ENCODE data around the gene ZNF93.

Gene ZNF93

GRCh38 chr19:19938449-19938848 is 37.7 kb downstream of the ZNF93 start:
- H2BK15ac ChIP-seq (ENCODE audit: low read length): no peak overlapping the region
- H3K9ac ChIP-seq (ENCODE audit: low read depth, low read length, poor library complexity): no peak overlapping the region
- no peak overlapping the region for H2BK120ac ChIP-seq (ENCODE audit: low read depth, low read length)
- no peak overlapping the region for H4K8ac ChIP-seq (ENCODE audit: low read depth, low read length)
- no peak overlapping the region for H2AFZ ChIP-seq (ENCODE audit: low read length)
- H3K4ac ChIP-seq (ENCODE audit: low read length): no peak overlapping the region
- H2AK5ac ChIP-seq (ENCODE audit: low read depth, low read length): no peak overlapping the region
- no peak overlapping the region for H2BK5ac ChIP-seq (ENCODE audit: low read length)
- no peak overlapping the region for H3K4me3 ChIP-seq (ENCODE audit: low read length in 2 of 2)
- no peak overlapping the region for H3K14ac ChIP-seq (ENCODE audit: low read length)
- no peak overlapping the region for H2BK12ac ChIP-seq (ENCODE audit: low read length)
- no peaks in the 10 kb centered on the region for H3K4me1 ChIP-seq (ENCODE audit: control insufficient read depth in 2 of 2, insufficient read depth in 1 of 2, low read depth in 1 of 2, low read length in 2 of 2)
- peaks cover 19 to 51% of the 10 kb centered on the region in 2 donors for H3K9me3 ChIP-seq (replicated peaks in 1 of 2; ENCODE audit: control insufficient read depth in 2 of 2, insufficient read depth in 1 of 2, low read depth in 1 of 2, low read length in 2 of 2)
- H3K23ac ChIP-seq (ENCODE audit: low read depth, low read length, poor library complexity): no peak overlapping the region
- DNase-seq (ENCODE audit: low spot score): no peak
- H3K79me1 ChIP-seq (ENCODE audit: low read depth, low read length): no peaks in the 10 kb centered on the region
- H3K27ac ChIP-seq (replicated peaks; ENCODE audit: low read length): no peak overlapping the region
- no peak overlapping the region for H4K91ac ChIP-seq (ENCODE audit: low read depth, low read length, poor library complexity)
- peaks cover 11 to 25% of the 10 kb centered on the region in 2 donors for H3K36me3 ChIP-seq (replicated peaks in 1 of 2; ENCODE audit: control insufficient read depth in 2 of 2, insufficient read depth in 2 of 2, low read length in 2 of 2)
- peaks cover 0 to 2% (median 0%) of the 10 kb centered on the region in 3 experiments for H3K27me3 ChIP-seq (ENCODE audit: control insufficient read depth in 3 of 3, insufficient read depth in 3 of 3, low read depth in 1 of 3, low read length in 3 of 3)
- no peak overlapping the region for H3K4me2 ChIP-seq (ENCODE audit: insufficient read depth, low read length, poor library complexity, severe bottlenecking)
- WGBS, 2 donors (ENCODE audit: extremely low coverage in 2 of 2, insufficient read length in 2 of 2, insufficient replicate concordance in 1 of 2): no CpG with 5 or more reads among the region's 2 CpGs
- H3K18ac ChIP-seq (ENCODE audit: low read length): no peak overlapping the region

GRCh38 chr19:19943848-19944582 is 43.3 kb downstream of the ZNF93 start:
- Histone ChIP-seq H3K9me3 (replicated peaks in 1 of 2; ENCODE audit: control insufficient read depth in 2 of 2, insufficient read depth in 1 of 2, low read depth in 1 of 2, low read length in 2 of 2) (peaks cover 4 to 6% of the 10 kb centered on the region in 2 donors), H3K27me3 (ENCODE audit: control insufficient read depth in 3 of 3, insufficient read depth in 3 of 3, low read depth in 1 of 3, low read length in 3 of 3) (no peaks in the 10 kb centered on the region), H3K9ac (ENCODE audit: low read depth, low read length, poor library complexity) (no peak overlapping the region), H2AK5ac (ENCODE audit: low read depth, low read length) (no peak overlapping the region), H3K4me2 (ENCODE audit: insufficient read depth, low read length, poor library complexity, severe bottlenecking) (no peak overlapping the region), H2AFZ (ENCODE audit: low read length) (no peak overlapping the region), H3K4ac (ENCODE audit: low read length) (no peak overlapping the region), H3K27ac (replicated peaks; ENCODE audit: low read length) (no peak overlapping the region), H3K4me1 (ENCODE audit: control insufficient read depth in 2 of 2, insufficient read depth in 1 of 2, low read depth in 1 of 2, low read length in 2 of 2) (no peaks in the 10 kb centered on the region), H3K4me3 (ENCODE audit: low read length in 2 of 2) (no peak overlapping the region), H3K79me1 (ENCODE audit: low read depth, low read length) (no peaks in the 10 kb centered on the region), H2BK120ac (ENCODE audit: low read depth, low read length) (no peak overlapping the region), H3K18ac (ENCODE audit: low read length) (no peak overlapping the region), H4K91ac (ENCODE audit: low read depth, low read length, poor library complexity) (no peak overlapping the region), H4K8ac (ENCODE audit: low read depth, low read length) (no peak overlapping the region), H2BK15ac (ENCODE audit: low read length) (no peak overlapping the region), H3K23ac (ENCODE audit: low read depth, low read length, poor library complexity) (no peak overlapping the region), H3K14ac (ENCODE audit: low read length) (no peak overlapping the region), H3K36me3 (replicated peaks in 1 of 2; ENCODE audit: control insufficient read depth in 2 of 2, insufficient read depth in 2 of 2, low read length in 2 of 2) (no peaks in the 10 kb centered on the region), H2BK5ac (ENCODE audit: low read length) (no peak overlapping the region), H2BK12ac (ENCODE audit: low read length) (no peak overlapping the region)
- WGBS, 2 donors (ENCODE audit: extremely low coverage in 2 of 2, insufficient read length in 2 of 2, insufficient replicate concordance in 1 of 2): no CpG with 5 or more reads among the region's 8 CpGs
- no peak for DNase-seq (ENCODE audit: low spot score)

- no peak overlapping the region for H3K4me2 ChIP-seq (ENCODE audit: insufficient read depth, low read length, poor library complexity, severe bottlenecking)
- no peak overlapping the region for H3K23ac ChIP-seq (ENCODE audit: low read depth, low read length, poor library complexity)
- H4K8ac ChIP-seq (ENCODE audit: low read depth, low read length): no peak overlapping the region
- no peak overlapping the region for H3K9ac ChIP-seq (ENCODE audit: low read depth, low read length, poor library complexity)
- H3K18ac ChIP-seq (ENCODE audit: low read length): no peak overlapping the region
- H3K4me1 ChIP-seq (ENCODE audit: control insufficient read depth in 2 of 2, insufficient read depth in 1 of 2, low read depth in 1 of 2, low read length in 2 of 2): no peaks in the 10 kb centered on the region
- no peaks in the 10 kb centered on the region for H3K27me3 ChIP-seq (ENCODE audit: control insufficient read depth in 3 of 3, insufficient read depth in 3 of 3, low read depth in 1 of 3, low read length in 3 of 3)
- no peak overlapping the region for H2AFZ ChIP-seq (ENCODE audit: low read length)
- no peak overlapping the region for H3K27ac ChIP-seq (replicated peaks; ENCODE audit: low read length)
- no peaks in the 10 kb centered on the region for H3K79me1 ChIP-seq (ENCODE audit: low read depth, low read length)
- H2BK5ac ChIP-seq (ENCODE audit: low read length): no peak overlapping the region
- no peak overlapping the region for H4K91ac ChIP-seq (ENCODE audit: low read depth, low read length, poor library complexity)
- H2BK12ac ChIP-seq (ENCODE audit: low read length): no peak overlapping the region
- H3K9me3 ChIP-seq (replicated peaks in 1 of 2; ENCODE audit: control insufficient read depth in 2 of 2, insufficient read depth in 1 of 2, low read depth in 1 of 2, low read length in 2 of 2): peaks cover 4 to 6% of the 10 kb centered on the region in 2 donors
- H3K36me3 ChIP-seq (replicated peaks in 1 of 2; ENCODE audit: control insufficient read depth in 2 of 2, insufficient read depth in 2 of 2, low read length in 2 of 2): no peaks in the 10 kb centered on the region
- H2BK15ac ChIP-seq (ENCODE audit: low read length): no peak overlapping the region
- no CpG with 5 or more reads among the region's 3 CpGs for WGBS, 2 donors (ENCODE audit: extremely low coverage in 2 of 2, insufficient read length in 2 of 2, insufficient replicate concordance in 1 of 2)
- no peak overlapping the region for H3K4ac ChIP-seq (ENCODE audit: low read length)
- no peak overlapping the region for H2BK120ac ChIP-seq (ENCODE audit: low read depth, low read length)
- DNase-seq (ENCODE audit: low spot score): no peak
- no peak overlapping the region for H3K14ac ChIP-seq (ENCODE audit: low read length)
- H3K4me3 ChIP-seq (ENCODE audit: low read length in 2 of 2): no peak overlapping the region
- no peak overlapping the region for H2AK5ac ChIP-seq (ENCODE audit: low read depth, low read length)
Measured at GRCh38 chr19:19944583-19944880, 43.8 kb downstream of the ZNF93 start.

- H3K14ac ChIP-seq (ENCODE audit: low read length): no peak overlapping the region
- no peak for DNase-seq (ENCODE audit: low spot score)
- no peak overlapping the region for H3K27ac ChIP-seq (replicated peaks; ENCODE audit: low read length)
- H3K27me3 ChIP-seq (ENCODE audit: control insufficient read depth in 3 of 3, insufficient read depth in 3 of 3, low read depth in 1 of 3, low read length in 3 of 3): no peaks in the 10 kb centered on the region
- H3K9me3 ChIP-seq (replicated peaks in 1 of 2; ENCODE audit: control insufficient read depth in 2 of 2, insufficient read depth in 1 of 2, low read depth in 1 of 2, low read length in 2 of 2): peaks cover 7 to 10% of the 10 kb centered on the region in 2 donors
- no peaks in the 10 kb centered on the region for H3K79me1 ChIP-seq (ENCODE audit: low read depth, low read length)
- H3K4me1 ChIP-seq (ENCODE audit: control insufficient read depth in 2 of 2, insufficient read depth in 1 of 2, low read depth in 1 of 2, low read length in 2 of 2): no peaks in the 10 kb centered on the region
- no peak overlapping the region for H2BK5ac ChIP-seq (ENCODE audit: low read length)
- no peak overlapping the region for H2BK15ac ChIP-seq (ENCODE audit: low read length)
- H3K4me2 ChIP-seq (ENCODE audit: insufficient read depth, low read length, poor library complexity, severe bottlenecking): no peak overlapping the region
- H3K36me3 ChIP-seq (replicated peaks in 1 of 2; ENCODE audit: control insufficient read depth in 2 of 2, insufficient read depth in 2 of 2, low read length in 2 of 2): no peaks in the 10 kb centered on the region
- no peak overlapping the region for H3K23ac ChIP-seq (ENCODE audit: low read depth, low read length, poor library complexity)
- no peak overlapping the region for H2AK5ac ChIP-seq (ENCODE audit: low read depth, low read length)
- H2AFZ ChIP-seq (ENCODE audit: low read length): no peak overlapping the region
- H2BK12ac ChIP-seq (ENCODE audit: low read length): no peak overlapping the region
- no peak overlapping the region for H3K4me3 ChIP-seq (ENCODE audit: low read length in 2 of 2)
- H3K9ac ChIP-seq (ENCODE audit: low read depth, low read length, poor library complexity): no peak overlapping the region
- H3K18ac ChIP-seq (ENCODE audit: low read length): no peak overlapping the region
- no CpG with 5 or more reads among the region's 4 CpGs for WGBS, 2 donors (ENCODE audit: extremely low coverage in 2 of 2, insufficient read length in 2 of 2, insufficient replicate concordance in 1 of 2)
- no peak overlapping the region for H4K8ac ChIP-seq (ENCODE audit: low read depth, low read length)
- no peak overlapping the region for H3K4ac ChIP-seq (ENCODE audit: low read length)
- no peak overlapping the region for H4K91ac ChIP-seq (ENCODE audit: low read depth, low read length, poor library complexity)
- H2BK120ac ChIP-seq (ENCODE audit: low read depth, low read length): no peak overlapping the region
Measured at GRCh38 chr19:19946226-19946625, 45.5 kb downstream of the ZNF93 start.
